Breast epithelium (tissue), 3 donors: ENCODE data around the gene FAT1.

Experiments
- POLR2A ChIP-seq: fragments of 450-650 bp; IDR thresholded peaks from one replicate; pipeline ENCODE4 v1.6.1; 2016; ENCODE audit warnings: antibody characterized with exemption, mild to moderate bottlenecking, moderate library complexity
- TF ChIP-seq, protein P1 (sequence below), 3 donors: fragments of 450-650 bp; IDR thresholded peaks; one replicate each; pipeline ENCODE4 v1.5.1; 2016 to 2017; ENCODE audit warnings: antibody characterized with exemption in 3 of 3, mild to moderate bottlenecking in 3 of 3, moderate library complexity in 3 of 3

DNA sequence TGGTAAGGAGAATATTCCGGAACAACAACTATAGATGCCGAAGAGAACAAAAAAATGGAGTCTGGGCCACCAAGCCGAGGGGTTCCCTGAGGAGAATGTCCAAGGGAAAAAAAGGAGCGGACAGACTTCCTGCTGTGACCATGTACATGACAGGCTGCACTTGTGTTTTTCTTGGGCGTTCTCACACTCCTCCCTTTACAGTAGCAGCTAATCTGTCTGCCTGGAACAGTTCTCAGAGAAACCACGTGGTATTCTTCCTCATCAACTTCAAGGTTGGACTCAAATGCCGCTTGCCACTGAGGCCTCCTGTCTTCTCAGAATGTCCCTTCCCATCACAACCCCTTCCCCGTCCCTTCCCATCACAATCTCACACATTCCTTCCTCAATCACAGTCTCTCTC, 137.5 kb downstream of the FAT1 start:
- no peak for TF ChIP-seq POLR2A
- TF ChIP-seq, protein P1, sequence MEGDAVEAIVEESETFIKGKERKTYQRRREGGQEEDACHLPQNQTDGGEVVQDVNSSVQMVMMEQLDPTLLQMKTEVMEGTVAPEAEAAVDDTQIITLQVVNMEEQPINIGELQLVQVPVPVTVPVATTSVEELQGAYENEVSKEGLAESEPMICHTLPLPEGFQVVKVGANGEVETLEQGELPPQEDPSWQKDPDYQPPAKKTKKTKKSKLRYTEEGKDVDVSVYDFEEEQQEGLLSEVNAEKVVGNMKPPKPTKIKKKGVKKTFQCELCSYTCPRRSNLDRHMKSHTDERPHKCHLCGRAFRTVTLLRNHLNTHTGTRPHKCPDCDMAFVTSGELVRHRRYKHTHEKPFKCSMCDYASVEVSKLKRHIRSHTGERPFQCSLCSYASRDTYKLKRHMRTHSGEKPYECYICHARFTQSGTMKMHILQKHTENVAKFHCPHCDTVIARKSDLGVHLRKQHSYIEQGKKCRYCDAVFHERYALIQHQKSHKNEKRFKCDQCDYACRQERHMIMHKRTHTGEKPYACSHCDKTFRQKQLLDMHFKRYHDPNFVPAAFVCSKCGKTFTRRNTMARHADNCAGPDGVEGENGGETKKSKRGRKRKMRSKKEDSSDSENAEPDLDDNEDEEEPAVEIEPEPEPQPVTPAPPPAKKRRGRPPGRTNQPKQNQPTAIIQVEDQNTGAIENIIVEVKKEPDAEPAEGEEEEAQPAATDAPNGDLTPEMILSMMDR (IDR thresholded peaks at IDR 0.05), result no peak
